HG03469 (cell line): Measurements from ENCODE around the gene LRPPRC.
A peak's percentile ranks its signal among the peaks of the same experiment; 100 is the strongest.
"Not testable (repeated sequence)": the region's sequence is repeated elsewhere in the genome, so short reads cannot be mapped to it uniquely, and the experiment has no call there.

ENCODE experiments used
- ATAC-seq: cut with Tn5 transposase; IDR thresholded peaks from one replicate; pipeline ENCODE4 v1.9.1; 2021; ENCODE audit warnings: mild to moderate bottlenecking, moderate library complexity, moderate number of reproducible peaks; ENCODE audit not compliant: unreplicated experiment

The LRPPRC gene

DNA sequence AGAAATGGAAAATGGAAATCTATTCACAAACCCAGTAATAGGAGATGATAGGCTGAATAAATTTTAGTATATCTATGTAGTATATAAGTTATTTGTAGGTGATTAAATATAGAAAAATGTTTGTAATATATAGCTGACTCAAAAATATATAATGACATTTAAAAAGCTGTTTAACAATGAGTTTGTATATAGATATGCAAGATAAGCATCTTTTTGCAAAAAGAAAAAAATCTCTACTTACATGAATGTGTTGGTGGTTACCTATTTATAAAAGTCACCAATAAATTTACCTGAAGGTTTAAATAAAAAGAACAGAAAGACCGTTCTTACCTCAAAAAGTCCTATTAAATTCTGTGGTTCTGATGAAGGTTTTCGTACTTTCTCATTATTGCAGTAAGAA is 71.3 kb downstream of the LRPPRC start:
- ATAC-seq = no peak

DNA sequence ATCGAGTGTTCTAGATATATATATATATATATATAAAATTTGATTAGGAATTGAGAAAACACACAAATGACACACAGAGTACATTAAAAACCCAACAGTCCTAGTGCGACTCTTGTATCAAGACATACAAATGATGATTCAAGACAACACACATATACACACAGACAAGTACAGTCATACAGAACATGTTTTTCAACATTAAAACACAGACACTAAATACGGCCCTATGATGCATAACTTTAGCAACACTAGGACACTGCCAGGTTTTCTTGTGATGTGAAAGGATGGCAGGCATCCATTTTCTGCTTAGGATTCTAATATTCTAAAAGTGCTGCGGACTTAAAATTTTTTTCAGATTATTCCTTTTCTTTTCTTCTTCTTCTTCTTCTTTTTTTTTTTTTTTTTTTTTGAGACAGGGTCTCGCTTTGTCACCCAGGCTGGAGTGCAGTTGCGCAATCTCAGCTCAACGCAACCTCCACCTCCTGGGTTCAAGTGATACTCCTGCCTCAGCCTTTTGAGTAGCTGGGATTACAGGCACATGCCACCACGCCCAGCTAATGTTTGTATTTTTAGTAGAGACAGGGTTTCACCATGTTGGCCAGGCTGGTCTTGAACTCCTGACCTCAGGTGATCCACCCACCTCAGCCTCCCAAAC is 84.5 kb downstream of the LRPPRC start:
- not testable (repeated sequence) for ATAC-seq

DNA sequence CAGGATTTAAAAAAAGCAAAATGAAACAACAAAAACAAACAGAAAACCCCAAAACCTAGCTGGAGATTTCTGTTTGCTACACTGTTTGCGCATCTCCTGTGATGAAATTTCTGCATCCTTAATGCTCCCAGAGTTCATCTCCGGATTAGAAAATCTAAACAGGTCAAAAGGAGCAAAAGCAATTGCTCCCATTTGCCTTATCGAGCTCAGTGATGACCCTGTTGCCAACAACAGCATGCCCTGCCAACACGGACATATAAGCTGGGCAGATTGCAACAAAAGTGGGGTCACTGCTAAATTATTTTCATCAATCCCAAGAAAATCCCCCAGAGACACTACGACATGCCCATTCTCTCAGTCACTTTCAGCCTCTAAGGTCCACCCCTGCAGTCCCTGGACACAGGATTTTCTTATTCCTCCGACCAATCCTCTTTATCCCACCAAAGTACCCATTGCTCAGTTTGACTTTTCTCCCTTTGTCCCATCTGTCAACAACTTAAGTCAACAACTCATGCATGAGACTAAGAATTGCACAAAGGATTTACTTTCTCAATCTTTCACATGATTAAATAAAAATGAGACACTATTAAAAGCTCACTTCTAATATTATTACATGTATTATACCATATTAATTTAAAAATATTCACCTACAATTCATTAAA is 89.2 kb downstream of the LRPPRC start:
- no peak for ATAC-seq

DNA sequence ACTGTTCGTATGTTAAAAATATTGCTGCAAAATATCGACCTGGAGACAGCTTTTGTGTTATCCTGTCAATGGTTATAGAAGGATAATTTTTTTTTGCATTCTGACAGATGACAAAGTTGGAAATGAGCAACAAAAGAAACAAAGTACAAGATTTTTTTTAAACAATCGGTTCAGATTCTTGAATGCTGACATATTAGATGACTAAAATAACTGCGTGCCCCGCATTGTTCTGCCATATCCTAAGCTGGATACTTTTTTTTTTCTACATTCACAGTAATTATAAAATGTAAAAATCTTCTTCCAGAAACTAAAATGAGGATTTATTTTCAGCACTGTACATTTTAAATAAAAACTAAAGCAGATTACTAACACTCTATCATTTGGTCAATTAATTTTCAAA is 89.9 kb downstream of the LRPPRC start:
- ATAC-seq = no peak

DNA sequence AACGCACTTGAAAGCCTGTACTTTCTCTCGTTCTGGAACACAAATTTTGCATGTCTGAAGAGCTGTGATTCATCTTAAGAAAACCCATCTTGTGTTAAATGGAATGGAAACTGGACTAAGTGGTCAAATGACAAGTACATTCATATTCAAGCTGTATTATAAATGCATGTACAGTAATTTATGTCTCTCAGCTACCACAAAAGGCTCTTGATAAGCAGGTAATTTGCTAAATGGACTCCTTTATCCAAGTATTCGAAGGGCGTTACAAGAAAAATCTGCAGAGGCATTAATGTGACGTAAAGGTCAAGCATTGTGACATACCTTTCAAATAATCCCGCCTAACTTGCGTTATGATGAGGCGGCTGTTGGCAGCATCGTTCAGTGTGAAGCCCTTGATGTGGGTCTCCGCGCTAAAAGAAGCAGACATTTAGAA is 90.4 kb downstream of the LRPPRC start:
- no peak for ATAC-seq

DNA sequence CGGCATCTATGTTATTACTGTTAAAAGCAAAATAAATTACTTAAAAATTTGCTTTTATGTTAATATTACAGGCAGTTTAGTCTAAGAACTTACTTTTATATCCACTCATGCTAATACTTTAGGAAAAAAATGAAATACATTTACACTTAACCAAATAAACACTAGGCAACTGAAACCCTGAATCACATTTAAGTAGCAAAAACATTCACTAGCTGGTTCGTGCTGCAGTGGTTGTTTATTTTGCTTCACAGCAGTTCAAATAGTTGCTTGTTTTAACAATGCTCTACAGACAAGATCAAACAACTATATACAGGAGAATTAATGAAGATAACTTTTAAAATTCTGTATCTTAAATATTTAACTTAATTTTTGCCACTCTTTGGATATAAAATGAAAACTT is 96.2 kb downstream of the LRPPRC start:
- ATAC-seq = no peak

DNA sequence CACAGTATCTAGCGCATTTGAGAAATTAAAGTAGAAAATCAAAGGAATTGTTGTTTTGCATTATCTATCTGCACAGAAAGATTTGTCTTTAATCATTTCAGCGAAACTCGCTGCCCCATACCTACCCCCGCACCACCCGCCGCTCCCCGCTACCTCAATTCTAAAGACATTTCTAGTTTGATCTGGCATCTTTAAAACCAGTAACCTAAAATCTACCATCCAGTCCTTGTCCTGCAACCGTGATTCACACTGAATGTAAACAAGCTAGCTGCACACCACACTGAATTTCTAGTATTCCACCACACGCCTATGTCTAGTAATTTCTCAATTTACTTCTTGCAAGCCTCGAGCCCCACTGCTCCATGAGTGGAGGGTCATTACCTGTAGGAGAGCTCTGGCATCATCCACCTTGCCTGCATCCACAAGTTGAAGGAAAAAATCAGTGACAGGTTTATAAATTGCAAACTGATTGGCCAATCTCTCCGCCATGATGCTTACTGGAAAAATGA is 96.9 kb downstream of the LRPPRC start:
- ATAC-seq = no peak

DNA sequence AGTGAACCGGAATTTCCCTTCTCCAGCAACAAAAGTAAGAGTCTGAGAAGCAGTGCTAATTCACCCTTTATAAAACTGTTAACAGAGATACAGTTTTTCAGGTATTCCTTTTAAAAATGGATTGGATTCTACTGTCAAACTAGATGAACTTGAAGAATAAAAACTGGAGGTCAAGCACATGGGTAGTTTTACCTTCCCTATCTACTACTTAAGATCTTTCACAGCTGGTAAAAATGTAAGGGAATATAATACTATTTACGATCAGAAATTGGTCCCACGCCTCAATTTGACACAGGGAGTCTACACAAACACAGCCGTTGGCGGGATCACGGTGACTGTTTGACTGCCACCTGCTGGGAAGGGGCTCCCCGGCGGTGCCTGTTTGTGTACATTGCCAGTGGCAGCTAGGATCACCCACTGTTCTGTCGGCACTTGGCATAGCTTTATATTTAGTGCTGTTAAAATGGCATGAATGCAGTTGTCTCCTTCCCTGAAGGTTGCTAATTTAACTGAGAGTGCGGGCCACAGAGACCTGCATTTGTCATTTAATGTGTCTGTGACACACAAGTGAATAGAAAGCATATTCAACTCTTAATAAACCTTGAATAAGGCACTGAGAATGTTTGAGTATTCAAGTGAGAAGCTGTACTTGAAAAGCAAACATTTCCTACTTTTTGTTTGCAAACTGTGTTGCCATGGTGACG is 97.5 kb downstream of the LRPPRC start:
- ATAC-seq = no peak

DNA sequence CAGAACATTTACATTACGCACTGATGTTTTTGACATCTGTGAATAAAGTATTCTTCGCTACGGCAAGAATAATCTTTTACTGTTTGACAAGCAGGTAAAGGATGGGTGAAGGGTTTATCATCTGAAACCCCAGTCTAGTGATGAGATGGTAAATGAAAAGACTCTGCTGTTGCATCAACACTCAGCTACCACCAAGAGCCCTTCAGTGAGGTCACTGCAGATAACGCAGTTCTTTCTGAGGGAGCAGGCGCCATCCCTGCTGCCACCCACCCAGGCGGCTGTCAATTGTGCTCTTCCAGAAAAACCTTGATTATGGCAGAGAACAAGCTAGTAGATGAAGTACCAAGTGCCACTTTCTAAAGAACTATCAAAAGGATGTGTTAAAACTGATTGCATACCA is 98.3 kb downstream of the LRPPRC start:
- ATAC-seq = no peak

DNA sequence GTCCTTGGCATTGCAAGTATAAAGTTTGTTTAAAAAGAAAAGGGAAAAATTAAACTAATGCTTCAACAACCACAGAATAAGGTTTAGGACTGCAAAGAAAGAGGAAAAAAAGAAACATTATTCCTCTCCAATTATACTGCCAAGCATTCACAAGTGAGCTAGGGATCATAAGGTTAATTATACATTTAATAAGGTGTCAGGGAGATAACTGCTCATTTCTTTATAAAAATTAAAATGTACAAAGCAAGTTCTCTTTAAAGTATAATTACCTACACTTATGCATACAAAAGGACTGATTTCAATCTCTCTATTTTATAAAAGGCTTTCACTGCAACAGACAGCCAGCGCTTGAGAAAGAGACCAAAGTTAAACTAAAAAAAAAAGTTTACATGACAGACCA is 98.9 kb downstream of the LRPPRC start:
- no peak for ATAC-seq

DNA sequence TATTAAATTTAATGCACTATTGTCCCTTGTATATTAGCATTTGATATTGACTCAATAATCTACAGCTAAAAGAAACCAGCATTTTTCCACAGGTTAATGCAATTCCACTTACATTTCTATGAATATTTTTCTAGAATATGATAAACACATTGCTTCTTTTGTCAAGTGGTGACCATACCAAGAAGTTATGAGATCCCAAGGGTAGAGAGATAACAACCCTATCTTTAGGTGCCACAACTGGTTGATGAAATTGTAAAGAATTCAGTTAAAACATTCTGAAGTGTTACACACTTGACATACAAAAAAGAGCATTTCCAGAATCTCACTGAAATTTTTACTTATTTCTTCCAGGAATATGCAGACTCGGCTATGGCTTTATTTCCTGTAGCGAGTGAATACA is 101.0 kb downstream of the LRPPRC start:
- no peak for ATAC-seq

DNA sequence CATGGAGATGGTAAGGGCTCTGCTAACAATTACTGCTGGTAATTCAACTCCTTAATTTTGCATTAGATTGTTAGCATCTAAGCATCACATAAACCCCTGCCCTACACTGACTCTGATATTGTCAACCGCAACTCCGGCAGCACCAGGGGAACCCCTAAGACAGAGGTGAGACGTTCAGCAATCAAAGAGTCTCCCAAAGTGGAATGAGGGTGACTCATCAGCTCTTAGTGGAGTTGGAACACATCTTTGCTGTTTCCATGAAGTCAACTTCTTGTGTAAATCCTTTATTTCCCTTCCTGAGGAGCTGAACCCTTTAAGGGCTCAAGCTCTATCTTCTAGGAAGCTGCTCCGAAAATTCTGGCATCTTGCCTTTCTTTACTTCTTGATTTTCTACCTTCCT is 104.9 kb downstream of the LRPPRC start:
- no peak for ATAC-seq

DNA sequence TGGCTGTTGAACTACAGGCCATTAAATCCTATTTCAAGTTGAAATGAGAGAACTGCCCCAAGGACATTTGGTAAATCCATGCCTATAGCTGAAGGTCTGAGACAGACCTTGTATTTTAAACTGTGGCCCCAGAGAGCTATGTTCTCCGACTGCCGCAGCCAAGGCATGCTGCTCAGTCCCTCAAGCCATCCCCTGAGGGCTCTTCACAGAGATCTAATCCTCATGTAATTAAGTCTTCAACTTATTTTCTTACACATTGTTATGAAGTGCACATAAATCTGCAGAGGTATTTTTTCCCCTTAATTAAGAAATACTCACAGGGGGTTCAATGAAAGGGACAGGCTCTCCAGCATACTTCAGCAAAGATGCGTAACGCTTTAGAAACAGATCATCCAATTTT is 106.4 kb downstream of the LRPPRC start:
- no peak for ATAC-seq

DNA sequence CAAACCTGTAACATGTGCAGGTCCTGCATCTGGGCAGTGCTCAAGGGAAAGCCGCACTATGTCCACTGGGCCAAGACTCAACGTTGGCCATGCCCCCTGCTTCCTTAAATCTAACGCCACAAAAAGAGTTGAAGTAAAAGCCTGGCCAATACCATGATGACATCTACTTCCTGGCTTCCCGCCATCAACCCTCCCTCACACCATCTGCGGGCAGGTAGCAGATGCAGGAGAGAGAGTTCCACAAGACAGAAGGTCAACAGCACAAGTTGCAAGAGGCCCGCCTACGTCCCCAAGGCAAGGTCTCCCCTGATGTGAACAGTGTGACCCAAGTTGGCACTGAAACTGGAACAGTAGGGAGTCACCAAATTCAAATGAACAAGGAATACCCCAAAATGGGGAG is 108.6 kb downstream of the LRPPRC start:
- ATAC-seq = no peak

DNA sequence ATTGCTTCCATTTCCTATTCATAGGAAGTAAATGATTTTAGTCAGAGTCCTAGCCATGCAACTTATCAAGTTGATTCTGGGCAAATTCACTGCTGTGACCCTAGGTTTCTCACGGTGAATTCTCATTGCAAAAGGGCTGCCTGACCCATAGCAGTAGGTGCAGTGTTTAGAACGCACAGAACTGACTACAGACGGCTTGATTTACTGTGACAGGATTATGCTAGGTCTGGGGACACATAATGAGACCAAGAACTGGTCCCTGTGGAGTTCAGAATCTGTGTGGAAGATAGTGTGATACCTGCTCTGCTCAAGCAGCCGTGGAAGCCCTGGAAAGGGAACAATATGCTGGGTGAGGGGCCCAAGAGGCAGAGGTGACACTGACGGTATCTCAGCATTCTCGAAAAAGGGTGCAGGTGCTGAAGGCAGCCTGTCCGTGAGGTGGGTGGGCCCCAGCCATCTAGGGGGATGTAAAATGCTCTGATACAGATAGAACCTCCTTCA is 110.6 kb downstream of the LRPPRC start:
- ATAC-seq = no peak

DNA sequence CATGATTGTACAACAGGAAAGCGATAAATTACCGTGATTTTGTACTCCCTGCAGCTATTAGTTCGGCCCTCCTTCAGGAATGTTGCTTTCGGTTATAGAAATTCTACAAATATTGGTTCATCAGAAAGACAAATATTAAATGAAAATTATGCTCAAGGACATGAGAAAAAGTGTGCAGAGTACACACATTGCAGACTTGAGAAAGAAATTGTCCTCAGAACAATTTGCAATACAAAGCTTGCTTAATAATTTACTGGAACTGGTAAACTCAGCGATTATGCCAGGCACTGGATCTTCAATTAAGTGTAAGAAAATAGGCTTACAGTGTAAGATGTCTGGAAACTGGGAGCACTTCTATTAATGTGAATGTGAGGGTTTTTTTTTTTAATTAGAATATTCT is 111.1 kb downstream of the LRPPRC start:
- ATAC-seq = no peak

DNA sequence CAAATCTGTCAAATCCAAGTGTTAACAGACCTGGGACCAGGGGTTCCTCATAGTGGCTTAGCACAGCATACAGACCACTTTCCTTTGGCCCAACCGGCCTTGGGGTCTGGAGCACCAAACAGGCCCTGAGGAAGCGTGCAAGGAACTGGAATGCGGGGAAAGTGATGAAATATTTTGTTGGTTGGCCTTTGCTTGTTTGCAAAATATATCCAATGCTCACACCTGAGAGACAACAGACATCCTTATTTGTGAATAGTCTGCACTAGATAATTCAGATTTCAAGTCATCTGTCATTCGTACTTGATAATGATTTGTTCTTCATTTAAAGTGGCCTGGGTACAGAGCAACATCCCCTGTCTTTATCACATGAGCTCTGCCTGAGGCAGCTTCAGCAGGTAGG is 113.5 kb downstream of the LRPPRC start:
- ATAC-seq = no peak

DNA sequence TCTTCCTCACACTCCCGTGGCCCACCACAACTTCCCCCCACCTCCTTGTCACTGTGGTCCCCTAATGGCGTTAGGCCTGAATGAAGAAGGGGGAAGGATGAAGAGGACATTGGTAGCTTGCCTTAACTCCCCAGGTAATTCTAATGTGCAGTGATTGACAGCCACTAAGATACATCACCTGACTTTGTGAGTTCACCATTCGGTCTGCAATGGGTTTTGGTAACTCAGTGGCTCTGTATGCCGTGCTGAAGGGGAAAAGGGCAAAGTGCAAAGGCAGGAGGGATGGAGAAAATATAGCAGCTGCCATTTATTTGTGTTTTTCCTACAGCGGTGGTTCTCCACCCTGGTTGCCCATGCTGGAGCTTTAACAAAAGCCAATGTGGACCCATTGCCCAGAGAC is 114.8 kb downstream of the LRPPRC start:
- ATAC-seq = no peak

DNA sequence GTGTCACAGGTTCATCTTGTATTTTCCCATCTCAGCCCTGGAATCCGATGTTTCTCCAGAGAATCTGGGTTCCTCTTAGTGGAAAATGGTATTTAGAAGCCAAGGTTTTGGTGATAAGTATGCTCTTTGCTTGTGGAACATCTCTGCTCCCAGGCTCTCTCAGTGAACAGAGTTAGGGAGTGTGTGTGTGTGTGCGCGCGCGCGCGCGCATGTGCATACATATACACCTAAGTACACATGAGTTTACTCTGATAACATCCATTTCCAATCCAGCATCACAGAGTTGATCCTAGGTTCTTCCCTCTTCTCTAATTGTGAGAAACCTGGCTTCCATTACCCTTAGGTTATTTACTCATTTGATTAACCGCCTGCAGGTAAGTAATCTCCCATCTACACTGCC is 115.3 kb downstream of the LRPPRC start:
- no peak for ATAC-seq

DNA sequence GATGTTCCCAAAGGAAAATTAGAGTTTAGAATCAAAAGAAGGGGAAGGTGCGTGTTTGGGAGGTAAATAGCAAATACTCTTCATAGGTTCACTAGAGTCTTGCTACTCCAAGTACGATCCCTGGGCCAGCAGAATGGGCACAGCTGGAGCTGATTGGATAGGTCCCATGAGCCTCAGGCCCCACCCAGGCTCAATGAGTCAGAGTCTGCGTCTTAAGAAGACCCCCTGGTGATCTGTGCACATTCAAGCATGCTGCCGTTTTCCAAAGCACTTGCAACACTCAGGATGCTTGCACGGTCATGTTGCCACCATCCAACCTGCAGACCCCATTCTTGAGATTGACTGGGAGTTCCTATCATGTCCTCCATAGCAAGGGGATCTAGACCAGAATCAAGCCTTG is 116.5 kb downstream of the LRPPRC start:
- no peak for ATAC-seq

DNA sequence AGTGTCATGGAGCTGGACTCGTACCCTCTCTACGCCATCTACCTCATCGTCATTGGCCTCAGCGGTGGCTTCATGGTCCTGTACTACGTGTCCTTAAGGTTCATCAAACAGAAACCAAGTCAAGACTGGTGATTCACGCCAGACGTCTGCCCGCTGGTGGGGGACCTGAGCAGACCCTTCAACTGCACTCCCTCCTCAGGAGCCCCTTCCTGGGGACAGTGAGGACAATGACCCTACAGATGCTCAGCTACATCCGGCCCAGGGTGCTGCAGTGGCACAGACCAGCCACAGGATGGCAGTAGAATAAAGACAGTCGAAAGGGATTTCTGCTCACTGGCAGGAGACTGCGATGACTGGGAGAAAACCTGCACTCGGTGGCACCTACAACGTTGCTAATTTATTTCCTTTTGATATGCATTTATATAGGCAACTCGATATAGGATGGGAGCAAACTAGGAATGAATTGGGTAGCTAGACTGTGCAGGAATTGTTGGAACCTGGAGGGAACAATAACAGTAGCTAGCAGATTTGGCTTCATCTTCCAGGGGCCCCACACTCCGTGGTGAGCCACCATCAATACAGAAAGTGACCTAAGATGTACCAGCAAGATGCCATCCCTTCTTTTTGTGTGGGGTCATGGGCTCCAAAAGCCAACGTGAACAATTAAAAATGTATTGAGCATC is 117.9 kb downstream of the LRPPRC start:
- ATAC-seq = peak; percentile 54
